Activated T-cell treated with anti-CD3 and anti-CD28 coated beads for 4 hours (primary cell): Measurements from ENCODE around the gene OSGEP.

Source experiments
- DNase-seq: peaks from one replicate; pipeline ENCODE4 v3.0.0-alpha.2; 2020

The OSGEP gene

GRCh38 chr14:20428802-20429201 is 25.8 kb downstream of the OSGEP start:
- no peak for DNase-seq

GRCh38 chr14:20428010-20428365 is 26.6 kb downstream of the OSGEP start:
- DNase-seq, result no peak

DNA sequence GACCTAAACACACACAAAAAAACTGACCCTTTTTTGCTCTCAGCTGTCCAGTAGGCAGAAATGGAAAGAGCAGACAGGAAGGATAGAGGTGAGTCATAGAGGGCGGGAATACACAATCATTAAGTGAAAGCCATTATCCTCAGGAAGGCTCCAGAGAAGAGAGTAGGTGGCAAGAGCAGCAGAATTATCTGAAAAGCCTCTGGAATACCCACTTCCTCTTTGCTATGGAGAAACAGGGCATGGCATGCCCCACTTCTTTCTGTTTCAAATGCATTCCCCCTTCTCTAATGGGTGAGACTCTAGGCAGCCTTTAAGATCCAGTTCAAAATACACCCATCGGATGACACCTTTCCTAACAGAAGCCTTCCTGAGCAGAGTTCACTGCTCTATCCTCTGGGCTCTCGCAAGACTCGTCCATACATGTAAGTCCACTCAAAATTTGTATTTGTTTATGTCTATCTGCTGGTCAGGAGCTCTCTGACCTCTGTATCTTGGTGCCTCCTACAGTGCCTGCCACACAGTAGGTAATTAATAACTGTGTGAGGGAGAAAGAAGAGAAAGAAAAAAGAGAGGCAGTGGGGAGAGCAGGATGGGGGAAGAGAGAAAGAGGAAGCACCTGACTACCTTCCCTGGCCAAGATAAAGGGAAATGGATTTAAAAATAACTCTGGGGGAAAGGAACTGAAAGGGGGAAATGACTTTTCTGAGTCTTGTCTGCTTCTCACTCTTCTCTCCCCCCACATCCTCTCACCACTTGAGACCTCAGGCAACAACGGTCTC is 27.2 kb downstream of the OSGEP start:
- no peak for DNase-seq

DNA sequence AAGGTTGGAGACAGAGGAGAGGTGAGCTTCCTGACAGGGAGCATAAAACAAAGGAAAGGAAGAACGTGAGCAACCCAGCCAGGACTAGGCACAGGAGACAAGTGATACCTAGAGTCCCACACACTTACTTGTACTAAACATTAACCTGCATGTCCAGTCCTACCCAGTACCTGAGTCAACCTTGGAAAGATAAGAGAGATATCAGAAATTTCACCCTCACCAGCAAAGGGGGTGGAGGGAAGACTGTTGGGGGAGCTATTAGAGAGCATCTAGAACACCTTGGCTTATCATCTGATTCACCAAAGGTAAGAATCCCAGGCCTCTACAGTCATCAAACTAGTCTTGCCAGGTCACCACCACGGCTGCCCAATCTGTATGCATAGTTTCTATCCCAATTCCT is 29.8 kb downstream of the OSGEP start:
- DNase-seq, result no peak

- DNase-seq, result no peak
Measured at GRCh38 chr14:20422886-20423285, 31.7 kb downstream of the OSGEP start.

DNA sequence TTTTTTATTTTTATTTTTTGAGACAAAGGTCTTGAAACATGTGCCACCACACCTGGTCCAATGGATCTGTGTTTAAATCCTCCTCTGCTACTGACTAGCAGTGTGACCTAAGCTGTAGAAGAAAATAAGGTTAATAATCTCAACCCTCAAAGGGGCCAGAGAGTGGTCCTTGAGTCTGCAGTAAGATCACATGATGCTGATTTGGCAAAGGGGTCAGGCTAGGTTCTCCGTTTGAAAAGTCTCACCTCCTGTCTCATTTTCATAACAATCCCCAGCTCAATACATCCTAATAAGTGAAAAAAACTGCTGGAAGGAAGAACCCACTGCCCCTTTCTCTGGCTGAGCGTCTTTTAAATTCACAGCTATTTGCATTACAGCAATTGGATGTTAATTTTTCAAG is 33.3 kb downstream of the OSGEP start:
- DNase-seq, result no peak

DNA sequence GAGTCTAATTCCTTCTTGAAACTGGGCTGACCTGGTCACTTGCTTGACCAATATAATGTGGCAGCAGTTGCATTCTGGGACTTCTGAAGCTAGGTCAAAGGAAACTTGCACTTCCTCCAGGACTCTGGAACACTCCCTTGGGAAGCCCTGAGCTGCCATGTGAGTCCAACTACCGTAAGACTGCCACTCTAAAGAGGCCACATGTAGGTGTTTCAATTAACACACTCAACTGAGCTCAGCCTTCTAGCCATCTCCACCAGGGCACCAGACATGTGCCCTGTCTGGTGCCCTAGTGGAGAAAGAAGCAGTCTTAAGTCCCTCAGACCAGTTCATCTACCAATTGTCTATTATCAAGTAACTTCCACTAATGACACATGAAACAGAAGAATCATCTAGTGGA is 35.2 kb downstream of the OSGEP start:
- DNase-seq, result no peak

DNA sequence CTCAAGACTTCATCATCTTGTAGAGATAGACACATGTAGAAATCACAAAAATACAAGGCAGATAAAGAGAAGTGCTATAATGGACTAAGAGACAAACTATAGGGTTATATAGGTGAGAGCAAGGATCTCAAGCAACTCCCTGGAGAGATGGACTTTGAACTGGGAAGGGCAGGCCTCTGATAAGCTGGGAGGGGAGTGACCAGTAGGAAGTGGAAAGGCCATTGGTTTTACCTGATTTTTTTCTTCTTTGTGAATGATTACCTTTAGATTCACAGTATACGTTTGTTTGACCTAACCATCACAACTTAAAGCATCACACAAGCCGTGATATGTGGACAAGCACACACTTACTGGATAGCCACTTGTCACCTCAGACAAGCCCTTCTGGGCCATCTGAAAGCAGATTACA is 36.1 kb downstream of the OSGEP start:
- DNase-seq, result no peak

DNA sequence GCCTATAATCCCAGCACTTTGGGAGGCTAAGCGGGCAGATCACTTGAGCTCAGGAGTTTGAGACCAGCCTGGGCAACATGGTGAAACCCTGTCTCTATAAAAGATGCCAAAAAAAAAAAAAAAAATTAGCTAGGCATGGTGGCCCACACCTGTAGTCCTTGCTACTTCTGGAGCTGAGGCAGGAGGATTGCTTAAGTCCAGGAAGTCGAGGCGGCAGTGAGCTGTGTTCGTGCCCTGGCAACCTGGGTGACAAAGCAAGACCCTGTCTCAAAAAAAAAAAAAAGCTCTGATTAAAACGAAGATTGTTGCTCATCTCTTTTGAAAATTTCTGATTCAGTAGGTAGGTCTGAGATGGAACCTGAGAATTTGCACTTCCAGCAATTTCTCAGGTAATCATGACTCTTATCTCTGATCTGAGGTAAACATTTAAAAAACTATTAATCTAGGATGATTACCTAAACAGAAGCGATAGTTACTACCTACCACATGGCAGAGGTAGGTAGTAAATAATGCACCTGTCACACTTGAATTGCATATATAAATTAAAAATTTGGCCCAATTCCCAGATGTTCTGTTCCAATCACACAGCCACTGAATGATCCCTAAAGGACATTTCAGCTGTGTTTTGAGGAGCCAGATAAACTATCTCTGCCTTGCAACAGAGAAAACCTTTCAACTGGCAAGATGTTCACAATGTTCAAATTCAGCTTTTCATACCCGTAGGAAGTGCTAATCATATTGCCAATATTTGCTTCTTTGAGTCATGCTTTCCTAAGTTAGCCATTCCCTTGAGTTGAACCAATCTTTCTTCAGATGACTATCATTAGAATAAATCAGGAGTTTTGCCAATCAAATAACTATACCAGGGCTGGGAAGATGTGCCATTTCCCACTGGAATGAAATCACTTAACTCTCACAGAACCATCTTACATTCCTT is 37.1 kb downstream of the OSGEP start:
- DNase-seq, result no peak

- no peak for DNase-seq
Measured at GRCh38 chr14:20416223-20416622, 38.4 kb downstream of the OSGEP start.

DNA sequence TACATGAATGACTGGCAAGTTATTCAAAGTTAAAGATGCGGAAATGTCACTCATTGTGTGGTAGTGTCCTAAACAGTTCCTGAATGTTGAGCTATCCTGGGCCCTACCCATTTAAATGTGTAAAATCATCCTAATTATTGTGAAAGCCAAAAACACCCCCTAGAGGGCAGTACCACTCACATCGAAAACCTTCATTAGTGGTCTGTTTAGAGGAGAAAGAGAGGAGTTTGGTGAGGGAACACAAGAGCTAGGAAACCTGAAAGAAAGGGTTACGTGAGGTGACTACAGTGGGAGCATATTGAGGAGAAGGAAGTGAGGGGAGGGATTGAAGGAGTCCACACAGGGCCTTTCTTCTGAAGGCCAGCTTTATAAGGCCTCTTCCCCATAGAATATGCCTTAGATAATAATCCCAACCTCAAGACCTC is 38.8 kb downstream of the OSGEP start:
- peak; percentile 34 for DNase-seq

GRCh38 chr14:20413744-20414082 is 40.9 kb downstream of the OSGEP start:
- no peak for DNase-seq

DNA sequence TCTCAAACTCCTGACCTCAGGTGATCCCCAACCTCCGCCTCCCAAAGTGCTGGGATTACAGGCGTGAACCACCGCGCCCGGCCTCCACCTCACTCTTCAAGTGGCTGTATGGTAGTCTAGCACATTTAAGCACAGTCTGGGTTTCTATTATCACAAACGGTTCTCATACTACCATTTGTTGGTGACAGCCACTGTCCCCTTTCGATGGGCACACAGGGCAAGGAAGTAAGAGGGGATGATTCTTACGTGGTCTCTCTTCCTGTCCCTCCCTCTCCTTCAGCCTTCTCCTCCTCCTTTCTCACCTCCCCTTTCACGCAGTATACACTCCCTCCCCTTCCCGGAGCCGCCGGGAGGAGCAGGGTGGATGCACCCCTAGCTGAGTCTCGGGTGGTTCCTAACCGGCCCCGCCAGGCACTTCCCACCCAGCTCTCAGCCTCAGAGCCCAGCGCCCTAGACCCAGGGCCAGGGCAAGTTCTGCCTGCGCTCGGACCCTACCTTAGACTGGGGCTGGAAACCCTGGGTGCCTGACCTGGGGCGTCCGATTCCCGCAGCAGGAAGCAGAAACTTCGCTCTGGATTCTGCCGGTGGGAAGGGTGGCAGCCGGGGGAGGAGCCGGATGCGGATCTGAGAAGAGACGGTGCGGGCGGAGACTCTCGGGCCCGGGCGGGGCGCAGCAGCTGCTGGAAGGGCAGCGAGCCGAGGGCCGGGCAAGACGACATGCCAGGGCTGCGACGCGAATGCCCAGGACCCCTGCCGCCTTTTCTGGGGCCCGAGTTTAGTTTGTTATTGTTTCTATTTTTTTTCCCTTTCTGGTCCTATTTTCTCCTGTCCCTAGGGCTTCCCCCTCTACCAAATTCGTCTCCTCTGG is 41.5 kb downstream of the OSGEP start, which contains the start of gene TEP1:
Gene TEP1 (minus strand): TSS at position 626 of the 868 bp plus-strand sequence. CDS start 5,062 bp downstream, outside the sequence.
- DNase-seq, result peak; percentile 52

DNA sequence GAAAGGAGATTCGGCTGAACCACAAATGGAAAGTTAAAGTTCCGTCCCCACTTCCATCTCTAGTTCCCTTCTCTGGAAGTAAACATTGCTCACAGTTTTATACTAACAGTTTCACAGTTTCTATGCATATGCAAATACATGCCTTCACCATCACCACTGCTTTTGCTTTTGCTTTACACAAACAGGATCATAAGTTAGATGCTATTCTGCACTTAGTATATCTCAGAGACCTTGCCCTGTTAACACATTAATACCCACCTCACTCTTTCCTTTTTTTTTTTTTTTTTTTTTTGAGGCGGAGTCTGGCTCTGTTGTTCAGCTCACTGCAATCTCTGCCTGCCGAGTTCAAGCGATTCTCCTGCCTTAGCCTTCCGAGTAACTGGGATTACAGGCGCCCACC is 42.2 kb downstream of the OSGEP start:
- no peak for DNase-seq

DNA sequence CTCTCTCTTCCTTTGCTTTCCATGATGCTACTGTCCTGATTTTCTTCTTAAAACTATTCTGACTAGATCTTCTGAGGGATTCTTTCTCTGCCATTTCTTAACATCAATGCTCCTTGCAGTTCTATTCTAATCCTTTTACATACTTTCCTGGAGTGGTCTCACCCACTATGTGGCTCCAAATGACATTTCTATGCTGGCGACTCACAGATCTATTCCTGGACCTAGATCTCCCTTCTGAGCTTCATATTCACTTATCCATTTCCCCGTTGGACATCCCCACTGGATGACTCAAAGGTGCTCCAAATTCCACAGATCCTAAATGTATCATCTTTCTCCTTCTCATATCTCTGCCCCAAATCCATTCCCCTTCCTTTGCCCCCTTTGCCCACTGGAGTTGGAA is 45.4 kb downstream of the OSGEP start:
- DNase-seq, result no peak

DNA sequence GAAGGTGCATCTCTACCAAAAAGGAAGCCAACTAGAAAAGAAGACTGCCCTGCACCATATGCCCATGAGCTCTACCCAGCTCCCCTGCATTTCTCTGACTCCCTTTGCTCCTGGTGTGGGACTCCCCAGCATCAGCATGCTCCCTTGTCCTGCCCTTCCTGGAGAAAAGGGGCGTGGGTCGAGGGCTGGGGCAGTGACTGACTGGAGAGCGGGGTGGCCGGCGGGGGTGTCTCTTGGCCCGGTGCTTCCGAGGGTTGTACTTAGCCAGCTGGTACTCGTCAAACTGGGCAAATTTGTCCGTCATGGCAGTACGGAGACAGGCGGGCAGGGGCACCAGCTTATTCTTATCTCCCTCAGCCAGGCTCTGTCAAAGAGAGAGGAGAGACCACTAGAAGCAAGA is 51.1 kb downstream of the OSGEP start:
- no peak for DNase-seq

DNA sequence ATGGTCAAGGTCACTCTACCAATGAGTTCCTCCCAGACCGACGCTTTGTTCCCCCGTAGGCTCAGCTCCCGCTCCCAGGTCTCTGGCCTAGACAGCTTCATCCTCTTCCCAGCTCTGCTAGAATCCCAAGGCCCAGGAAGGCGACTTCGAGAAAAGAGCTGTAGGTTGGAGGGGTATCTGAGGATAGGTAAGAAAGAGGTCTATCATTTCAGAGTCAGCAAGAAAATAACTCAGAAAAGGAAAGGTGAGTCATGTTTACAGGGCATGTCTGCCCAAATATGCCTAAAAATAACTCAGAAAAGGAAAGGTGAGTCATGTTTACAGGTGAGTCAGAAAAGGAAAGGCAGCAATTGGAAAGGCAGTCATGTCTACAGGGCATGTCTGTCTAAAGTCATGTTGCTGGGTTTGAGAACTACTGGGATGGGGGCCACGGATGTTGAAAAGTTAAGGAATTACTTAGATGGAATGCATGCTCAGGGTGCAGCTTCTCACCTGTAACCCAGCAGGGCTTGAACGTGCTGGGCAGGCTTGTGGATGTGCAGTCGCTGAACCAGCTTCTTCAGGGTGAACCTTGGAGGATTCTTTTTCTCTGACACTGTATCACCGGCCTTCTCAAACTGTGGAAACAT is 53.5 kb downstream of the OSGEP start:
- DNase-seq, result no peak

GRCh38 chr14:20400589-20400964 is 54.0 kb downstream of the OSGEP start:
- no peak for DNase-seq

DNA sequence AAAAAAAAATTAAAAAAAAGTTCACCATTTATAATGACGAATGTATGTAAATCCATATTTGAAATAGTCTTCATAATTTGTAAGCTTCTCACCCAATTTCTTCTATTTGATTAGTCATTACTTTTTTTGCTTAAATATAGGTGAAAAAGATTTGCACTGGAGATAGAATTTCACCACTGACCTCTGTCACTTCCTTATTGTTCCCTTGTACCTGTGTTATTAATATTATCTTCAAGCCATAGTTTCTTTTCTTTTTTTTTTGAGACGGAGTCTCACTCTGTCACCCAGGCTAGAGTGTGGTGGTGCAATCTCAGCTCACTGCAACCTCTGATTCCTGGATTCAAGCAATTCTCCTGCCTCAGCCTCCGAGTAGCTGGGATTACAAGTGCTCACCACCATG is 57.1 kb downstream of the OSGEP start:
- no peak for DNase-seq
